GM12801 (cell line): ENCODE measurements around the gene MANSC1.

Experiments
- CTCF ChIP-seq: IDR thresholded peaks from one replicate; pipeline ENCODE4 v1.5.1; 2011; ENCODE audit warnings: control low read depth; ENCODE audit not compliant: insufficient read length; ENCODE audit errors: extremely low read depth

Gene MANSC1

GRCh38 chr12:12301122-12301521 lies 48.9 kb downstream of the MANSC1 start:
- TF ChIP-seq CTCF: no peak

GRCh38 chr12:12297201-12297830 lies 52.7 kb downstream of the MANSC1 start:
- TF ChIP-seq CTCF: no peak

GRCh38 chr12:12294215-12295005 lies 55.6 kb downstream of the MANSC1 start:
- TF ChIP-seq CTCF: no peak

- no peak for TF ChIP-seq CTCF
These were observed 59.8 kb downstream of the MANSC1 start for GRCh38 chr12:12290206-12290605.

- TF ChIP-seq CTCF: no peak
These were observed 63.6 kb downstream of the MANSC1 start for GRCh38 chr12:12286441-12286840.

- TF ChIP-seq CTCF: no peak
These were observed 67.1 kb downstream of the MANSC1 start for GRCh38 chr12:12282761-12283425.

- no peak for TF ChIP-seq CTCF
These were observed 67.8 kb downstream of the MANSC1 start for GRCh38 chr12:12282202-12282601.
